Endothelial cell of umbilical vein (primary cell): Measurements from ENCODE around the gene CRHR1.

Source experiments
- CTCF ChIP-seq, 2 donors: IDR thresholded peaks; 1 replicate in 1 of 2; 2 replicates in 1 of 2; pipeline ENCODE4 v1.5.1; 2011; ENCODE audit warnings: low read length in 2 of 2, mild to moderate bottlenecking in 2 of 2, moderate library complexity in 2 of 2, control low read depth in 1 of 2, inconsistent platforms in 1 of 2, low read depth in 1 of 2; ENCODE audit not compliant: insufficient read depth in 1 of 2; ENCODE audit errors: extremely low read depth in 1 of 2
- MYC ChIP-seq: IDR thresholded peaks from one replicate; pipeline ENCODE4 v1.6.1; 2011; ENCODE audit warnings: mild to moderate bottlenecking, low read depth, low read length
- POLR2A ChIP-seq: IDR thresholded peaks from 2 replicates; pipeline ENCODE4 v1.6.1; 2012; ENCODE audit warnings: low read depth, mild to moderate bottlenecking, control low read depth, low read length
- POLR2AphosphoS5 ChIP-seq: IDR thresholded peaks from 2 replicates; pipeline ENCODE4 v1.6.1; 2012; ENCODE audit warnings: low read depth, mild to moderate bottlenecking, control low read depth, low read length, moderate library complexity; ENCODE audit not compliant: insufficient read depth

DNA sequence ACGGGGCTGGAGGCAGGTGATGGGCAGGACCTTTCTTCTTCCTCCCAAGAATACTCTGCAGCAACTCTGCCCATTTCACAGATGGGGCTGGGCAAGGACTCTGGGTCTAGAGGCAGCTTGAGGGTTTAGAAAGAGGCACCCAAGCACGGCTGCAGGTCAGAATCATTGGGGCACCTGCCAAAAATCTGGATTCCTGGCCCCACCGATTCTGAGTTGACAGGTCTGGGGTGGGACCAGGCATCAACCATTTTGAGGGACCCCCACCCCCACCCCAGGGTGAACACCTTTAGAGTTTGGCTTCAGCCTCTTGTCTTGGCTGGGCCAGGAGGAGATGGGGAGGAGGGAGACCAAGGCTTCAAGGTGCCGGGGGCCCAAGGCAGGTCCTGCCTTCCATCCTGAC is 65.9 kb downstream of the CRHR1 start:
- TF ChIP-seq POLR2A = no peak
- TF ChIP-seq MYC = no peak
- no peak for TF ChIP-seq CTCF (IDR thresholded peaks at IDR 0.05; ENCODE audit: extremely low read depth in 1 of 2, insufficient read depth in 1 of 2, low read depth in 1 of 2, low read length in 2 of 2)
- no peak for TF ChIP-seq POLR2AphosphoS5
